ENCODE data around the gene CLIP1. TPM values are rescaled to one million over a fixed set of nuclear protein-coding genes. Genes with fewer than 3 reads are reported as not detected.
A peak's percentile ranks its signal among the peaks of the same experiment; 100 is the strongest.

The CLIP1 gene
- total RNA-seq, 4 donors from 2014 or later, result 371 to 626 (median 552) TPM

- intact Hi-C loops (cut with DNase I; ENCODE audit: low total_unique reads), result no loop called here
- Histone ChIP-seq H3K27me3 (no peaks in the 10 kb centered on the region), H3K36me3 (peaks cover 0 to 5% of the 10 kb centered on the region in 2 donors), H3K9me3 (no peaks in the 10 kb centered on the region), H3K4me3 (peak overlapping the region in 3 of 4 donors; percentile 5 to 30 (median 7)), H3K4me1 (peaks cover 46 to 68% of the 10 kb centered on the region in 2 donors), H3K27ac (peak overlapping the region; percentile 76 to 100 (median 90))
- peak; percentile 48 to 80 for ATAC-seq
- DNase-seq, result no peak
- in situ Hi-C loops (cut with MboI; ENCODE audit: low sequenced_read_pairs in 4 of 4), result loop anchor here in 1 of 4 donors (10.0 kb wide), 1 partner anchor 49 kb away; no protein-coding TSS in a partner anchor
- no peak for TF ChIP-seq POLR2A (IDR thresholded peaks at IDR 0.05)
- no peak for TF ChIP-seq CTCF (IDR thresholded peaks at IDR 0.05 in 4 of 5, conservative IDR thresholded peaks at IDR 0.05 in 1 of 5)
Observed at GRCh38 chr12:122413516-122414404, 8.7 kb downstream of the CLIP1 start.

- peak in 1 of 2 donors; percentile 35 for ATAC-seq
- Histone ChIP-seq H3K4me3 (peak overlapping the region in 3 of 4 donors; percentile 5 to 30 (median 7)), H3K9me3 (no peaks in the 10 kb centered on the region), H3K27ac (peak overlapping the region; percentile 76 to 100 (median 90)), H3K4me1 (peaks cover 40 to 64% of the 10 kb centered on the region in 2 donors), H3K27me3 (no peaks in the 10 kb centered on the region), H3K36me3 (peaks cover 0 to 5% of the 10 kb centered on the region in 2 donors)
- in situ Hi-C loops (cut with MboI; ENCODE audit: low sequenced_read_pairs in 4 of 4) (loop anchor here in 1 of 4 donors (10.0 kb wide), 1 partner anchor 48 kb away; no protein-coding TSS in a partner anchor), intact Hi-C loops (cut with DNase I; ENCODE audit: low total_unique reads) (no loop called here)
- TF ChIP-seq POLR2A (IDR thresholded peaks at IDR 0.05) (no peak), CTCF (IDR thresholded peaks at IDR 0.05 in 4 of 5, conservative IDR thresholded peaks at IDR 0.05 in 1 of 5) (no peak)
- no peak for DNase-seq
Observed at GRCh38 chr12:122412851-122413433, 9.5 kb downstream of the CLIP1 start.

GRCh38 chr12:122411537-122411936 is 10.9 kb downstream of the CLIP1 start:
- peak in 1 of 2 donors; percentile 62 for DNase-seq
- H3K4me3 ChIP-seq, result no peak overlapping the region
- peak overlapping the region; percentile 76 to 100 (median 90) for H3K27ac ChIP-seq
- H3K9me3 ChIP-seq, result no peaks in the 10 kb centered on the region
- H3K36me3 ChIP-seq, result no peaks in the 10 kb centered on the region
- no peaks in the 10 kb centered on the region for H3K27me3 ChIP-seq
- ATAC-seq, result no peak
- in situ Hi-C loops (cut with MboI; ENCODE audit: low sequenced_read_pairs in 4 of 4) (loop anchor here in 1 of 4 donors (10.0 kb wide), 1 partner anchor 47 kb away; no protein-coding TSS in a partner anchor), intact Hi-C loops (cut with DNase I; ENCODE audit: low total_unique reads) (no loop called here)
- no peak for TF ChIP-seq CTCF (IDR thresholded peaks at IDR 0.05 in 4 of 5, conservative IDR thresholded peaks at IDR 0.05 in 1 of 5)
- H3K4me1 ChIP-seq, result peaks cover 44 to 70% of the 10 kb centered on the region in 2 donors

GRCh38 chr12:122407208-122407607 is 15.3 kb downstream of the CLIP1 start:
- intact Hi-C loops (cut with DNase I; ENCODE audit: low total_unique reads) (no loop called here), in situ Hi-C loops (cut with MboI; ENCODE audit: low sequenced_read_pairs in 4 of 4) (no loop called here)
- Histone ChIP-seq H3K4me3 (no peak overlapping the region), H3K27ac (peak overlapping the region; percentile 88 to 96 (median 93)), H3K36me3 (no peaks in the 10 kb centered on the region), H3K27me3 (no peaks in the 10 kb centered on the region), H3K9me3 (no peaks in the 10 kb centered on the region), H3K4me1 (peaks cover 56 to 75% of the 10 kb centered on the region in 2 donors)
- DNase-seq (no peak), ATAC-seq (no peak)
- no peak for TF ChIP-seq CTCF (IDR thresholded peaks at IDR 0.05 in 4 of 5, conservative IDR thresholded peaks at IDR 0.05 in 1 of 5)
- TF ChIP-seq POLR2A (IDR thresholded peaks at IDR 0.05), result no peak

Data from gastrocnemius medialis (tissue), 4 donors.